OCI-LY1 (cell line): ENCODE results near the gene SZRD1.

Experiments
- EZH2 ChIP-seq: fragments of 200-600 bp; sonication (generic), shearing (Covaris generic); IDR thresholded peaks from 2 replicates; pipeline ENCODE4 v1.8.0; 2017; ENCODE audit warnings: borderline replicate concordance, mixed run types, mild to moderate bottlenecking, antibody characterized with exemption, low read length, moderate library complexity, mixed read lengths
- TF ChIP-seq, protein P1 (sequence below): fragments of 200-600 bp; sonication (generic), shearing (Covaris generic); IDR thresholded peaks from 2 replicates; pipeline ENCODE4 v1.5.1; 2017; ENCODE audit warnings: mild to moderate bottlenecking, antibody characterized with exemption, low read length, moderate library complexity, mixed read lengths

DNA sequence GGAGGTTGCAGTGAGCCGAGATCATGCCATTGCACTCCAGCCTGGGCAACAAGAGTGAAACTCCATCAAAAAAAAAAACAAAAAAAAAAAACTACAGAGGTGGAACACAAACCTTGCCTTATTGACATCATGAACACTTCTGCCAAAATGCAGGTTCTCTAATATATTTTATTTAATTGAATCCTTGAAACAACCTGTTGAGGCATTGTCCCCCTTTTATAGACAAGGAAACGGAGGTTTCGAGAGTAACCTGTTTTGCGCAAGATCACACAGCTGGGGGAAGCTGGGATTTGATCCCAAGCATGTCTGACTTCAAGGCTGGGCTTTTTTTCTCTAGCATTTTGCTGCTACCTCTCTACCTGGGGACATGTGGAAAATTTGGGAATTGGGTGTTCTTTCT, 2.8 kb downstream of the SZRD1 start:
- TF ChIP-seq, protein P1, sequence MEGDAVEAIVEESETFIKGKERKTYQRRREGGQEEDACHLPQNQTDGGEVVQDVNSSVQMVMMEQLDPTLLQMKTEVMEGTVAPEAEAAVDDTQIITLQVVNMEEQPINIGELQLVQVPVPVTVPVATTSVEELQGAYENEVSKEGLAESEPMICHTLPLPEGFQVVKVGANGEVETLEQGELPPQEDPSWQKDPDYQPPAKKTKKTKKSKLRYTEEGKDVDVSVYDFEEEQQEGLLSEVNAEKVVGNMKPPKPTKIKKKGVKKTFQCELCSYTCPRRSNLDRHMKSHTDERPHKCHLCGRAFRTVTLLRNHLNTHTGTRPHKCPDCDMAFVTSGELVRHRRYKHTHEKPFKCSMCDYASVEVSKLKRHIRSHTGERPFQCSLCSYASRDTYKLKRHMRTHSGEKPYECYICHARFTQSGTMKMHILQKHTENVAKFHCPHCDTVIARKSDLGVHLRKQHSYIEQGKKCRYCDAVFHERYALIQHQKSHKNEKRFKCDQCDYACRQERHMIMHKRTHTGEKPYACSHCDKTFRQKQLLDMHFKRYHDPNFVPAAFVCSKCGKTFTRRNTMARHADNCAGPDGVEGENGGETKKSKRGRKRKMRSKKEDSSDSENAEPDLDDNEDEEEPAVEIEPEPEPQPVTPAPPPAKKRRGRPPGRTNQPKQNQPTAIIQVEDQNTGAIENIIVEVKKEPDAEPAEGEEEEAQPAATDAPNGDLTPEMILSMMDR = no peak
- TF ChIP-seq EZH2 = no peak
